Right renal pelvis (tissue), 4 donors: ENCODE results near the gene ITIH6. TPM values are rescaled to one million over a fixed set of nuclear protein-coding genes. Genes with fewer than 3 reads are reported as not detected.
"Not testable (repeated sequence)": the region's sequence is repeated elsewhere in the genome, so short reads cannot be mapped to it uniquely, and the experiment has no call there.

Experiments used
- DNase-seq, 4 donors: peaks; one replicate each; pipeline ENCODE4 v3.0.0-alpha.2; 2013; ENCODE audit warnings: low read depth in 4 of 4, low spot score in 3 of 4, missing footprints in 1 of 4
- polyA plus RNA-seq, 4 donors: library from polyadenylated mRNA; unstranded; fragments of 120-200 nt; gene quantifications; one replicate each; pipeline ENCODE4 v1.2.1, GENCODE V29; 2013; ENCODE audit not compliant: insufficient read length in 4 of 4

Gene ITIH6
- polyA plus RNA-seq, 4 donors: 0.04 to 0.19 (median 0.06) TPM

GRCh38 chrX:54808605-54809483 lies 10.8 kb upstream of the ITIH6 start:
- peak; percentile 88 to 93 (median 92) for DNase-seq

GRCh38 chrX:54808109-54808604 lies 10.1 kb upstream of the ITIH6 start:
- DNase-seq: peak in 2 of 4 donors; percentile 68 to 73

- peak in 3 of 4 donors; percentile 31 to 37 (median 33) for DNase-seq
Observed at GRCh38 chrX:54807524-54808108, 9.6 kb upstream of the ITIH6 start, which contains the start of gene MAGED2. Gene MAGED2 (plus strand): TSS chrX:54807745. CDS start chrX:54809332, 1,587 bp downstream.

- no peak for DNase-seq
Observed at GRCh38 chrX:54799046-54799445, 991 bp upstream of the ITIH6 start.

GRCh38 chrX:54794795-54795194 lies 3.3 kb downstream of the ITIH6 start:
- DNase-seq: no peak

- DNase-seq: no peak
Observed at GRCh38 chrX:54794028-54794427, 4.0 kb downstream of the ITIH6 start.

- DNase-seq: not testable (repeated sequence)
Observed at GRCh38 chrX:54789405-54789804, 8.7 kb downstream of the ITIH6 start.

GRCh38 chrX:54788446-54788845 lies 9.6 kb downstream of the ITIH6 start:
- no peak for DNase-seq

GRCh38 chrX:54786967-54787366 lies 11.1 kb downstream of the ITIH6 start:
- no peak for DNase-seq

- no peak for DNase-seq
Observed at GRCh38 chrX:54785901-54786300, 12.2 kb downstream of the ITIH6 start.

GRCh38 chrX:54776987-54777672 lies 20.9 kb downstream of the ITIH6 start:
- no peak for DNase-seq

- no peak for DNase-seq
Observed at GRCh38 chrX:54776061-54776460, 22.0 kb downstream of the ITIH6 start.

GRCh38 chrX:54774391-54775094 lies 23.5 kb downstream of the ITIH6 start:
- DNase-seq: peak; percentile 25 to 63 (median 48)

GRCh38 chrX:54758114-54759055 lies 39.7 kb downstream of the ITIH6 start:
- DNase-seq: no peak

- DNase-seq: no peak
Observed at GRCh38 chrX:54754854-54755253, 43.2 kb downstream of the ITIH6 start.

- no peak for DNase-seq
Observed at GRCh38 chrX:54748626-54749025, 49.4 kb downstream of the ITIH6 start.

- no peak for DNase-seq
Observed at GRCh38 chrX:54747733-54748393, 50.2 kb downstream of the ITIH6 start.

- no peak for DNase-seq
Observed at GRCh38 chrX:54746928-54747327, 51.1 kb downstream of the ITIH6 start.

- no peak for DNase-seq
Observed at GRCh38 chrX:54745676-54746075, 52.4 kb downstream of the ITIH6 start.
